Bone marrow (tissue), 2 donors: ENCODE data around the gene SELENOF.
"Not testable (repeated sequence)": the region's sequence is repeated elsewhere in the genome, so short reads cannot be mapped to it uniquely, and the experiment has no call there.

Experiments
- DNase-seq, 2 donors: peaks; one replicate each; lab custom pipeline; 2025; lab: John Stamatoyannopoulos, UW

SELENOF gene

GRCh38 chr1:86814118-86814517, 99.8 kb downstream of the SELENOF start:
- DNase-seq: not testable (repeated sequence)
